ENCODE results near the gene GOLGA2. TPM values are rescaled to one million over a fixed set of nuclear protein-coding genes. Genes with fewer than 3 reads are reported as not detected.
A peak's percentile ranks its signal among the peaks of the same experiment; 100 is the strongest.

Gene GOLGA2
- total RNA-seq, 1 donor from 2014 or later: 54.8 TPM

DNA sequence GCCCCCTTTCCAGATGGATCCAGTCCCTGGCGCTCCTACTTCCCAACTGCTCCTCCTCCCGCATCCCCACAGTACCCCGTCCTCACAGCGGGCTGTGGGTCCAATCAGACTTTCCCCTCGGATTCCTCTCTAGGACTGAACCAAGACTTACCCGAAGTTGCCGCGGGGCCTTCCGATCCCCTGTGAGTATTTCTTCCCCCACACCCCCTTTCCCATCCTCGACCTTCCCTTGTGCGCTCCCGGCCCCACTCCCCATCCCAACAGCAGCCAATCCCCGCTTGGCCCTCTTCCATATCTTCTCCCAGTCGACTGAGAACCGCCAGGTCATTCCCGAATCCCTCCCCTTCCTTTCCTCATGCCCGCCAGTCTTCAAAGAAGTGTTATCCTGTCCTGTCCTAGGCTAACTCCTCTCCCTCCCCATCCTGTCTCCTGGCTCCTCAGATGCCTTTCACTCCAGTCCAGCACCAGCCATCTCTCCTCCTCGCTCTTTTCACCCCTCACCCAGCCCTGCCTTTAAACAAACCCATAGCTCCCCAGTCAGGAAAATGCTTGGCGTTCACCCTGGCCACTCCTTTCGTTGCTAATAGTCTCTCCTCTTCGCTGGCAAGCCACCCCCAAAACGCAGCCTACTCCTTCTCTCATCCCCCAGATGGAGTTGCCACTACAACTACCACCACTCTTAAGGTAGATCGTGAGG is 915 bp upstream of the GOLGA2 start:
- TF ChIP-seq, protein P1, sequence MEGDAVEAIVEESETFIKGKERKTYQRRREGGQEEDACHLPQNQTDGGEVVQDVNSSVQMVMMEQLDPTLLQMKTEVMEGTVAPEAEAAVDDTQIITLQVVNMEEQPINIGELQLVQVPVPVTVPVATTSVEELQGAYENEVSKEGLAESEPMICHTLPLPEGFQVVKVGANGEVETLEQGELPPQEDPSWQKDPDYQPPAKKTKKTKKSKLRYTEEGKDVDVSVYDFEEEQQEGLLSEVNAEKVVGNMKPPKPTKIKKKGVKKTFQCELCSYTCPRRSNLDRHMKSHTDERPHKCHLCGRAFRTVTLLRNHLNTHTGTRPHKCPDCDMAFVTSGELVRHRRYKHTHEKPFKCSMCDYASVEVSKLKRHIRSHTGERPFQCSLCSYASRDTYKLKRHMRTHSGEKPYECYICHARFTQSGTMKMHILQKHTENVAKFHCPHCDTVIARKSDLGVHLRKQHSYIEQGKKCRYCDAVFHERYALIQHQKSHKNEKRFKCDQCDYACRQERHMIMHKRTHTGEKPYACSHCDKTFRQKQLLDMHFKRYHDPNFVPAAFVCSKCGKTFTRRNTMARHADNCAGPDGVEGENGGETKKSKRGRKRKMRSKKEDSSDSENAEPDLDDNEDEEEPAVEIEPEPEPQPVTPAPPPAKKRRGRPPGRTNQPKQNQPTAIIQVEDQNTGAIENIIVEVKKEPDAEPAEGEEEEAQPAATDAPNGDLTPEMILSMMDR (IDR thresholded peaks at IDR 0.05; ENCODE audit: insufficient read depth, low read length, severe bottlenecking): no peak
- peak overlapping the region; percentile 91 for H3K4me3 ChIP-seq (ENCODE audit: low read depth, low read length)
- peaks cover 2% of the 10 kb centered on the region for H3K36me3 ChIP-seq (ENCODE audit: control insufficient read depth, insufficient read depth, low read length)
- FAIRE-seq: no peak
- peak; percentile 21 for DNase-seq (ENCODE audit: low read depth)
- H3K27me3 ChIP-seq (ENCODE audit: control insufficient read depth, insufficient read depth, low read length): no peaks in the 10 kb centered on the region

- Histone ChIP-seq H3K27me3 (ENCODE audit: control insufficient read depth, insufficient read depth, low read length) (no peaks in the 10 kb centered on the region), H3K36me3 (ENCODE audit: control insufficient read depth, insufficient read depth, low read length) (peaks cover 2% of the 10 kb centered on the region), H3K4me3 (ENCODE audit: low read depth, low read length) (peak within 1 kb of the TSS; percentile 91)
- TF ChIP-seq, protein P1 (IDR thresholded peaks at IDR 0.05; ENCODE audit: insufficient read depth, low read length, severe bottlenecking): no peak
- FAIRE-seq (no peak), DNase-seq (ENCODE audit: low read depth) (peak; percentile 96)
Measured at GRCh38 chr9:128276008-128276573, 284 bp upstream of the GOLGA2 start, which contains the start of gene SWI5. TSS of gene SWI5 (plus strand) at chr9:128276276.

DNA sequence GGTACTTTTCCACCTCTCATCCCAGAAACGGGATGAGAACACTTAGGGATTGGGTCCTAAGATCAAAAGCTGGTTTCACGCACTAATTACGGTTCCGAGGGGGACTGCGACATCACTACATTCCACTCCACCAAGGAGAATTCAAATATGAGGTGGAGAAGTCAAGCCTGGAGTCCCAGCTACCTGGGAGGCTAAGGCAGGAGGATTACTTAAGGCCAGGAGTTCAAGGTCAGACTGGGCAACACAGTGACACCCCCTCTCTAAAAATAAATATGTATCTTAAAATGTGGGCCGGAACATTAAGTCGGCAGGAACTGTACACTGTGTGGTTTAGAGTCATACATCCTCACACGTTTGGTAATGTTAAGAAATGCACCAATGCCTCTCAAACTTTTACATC is 1.6 kb downstream of the GOLGA2 start:
- Histone ChIP-seq H3K4me3 (ENCODE audit: low read depth, low read length) (no peak overlapping the region), H3K36me3 (ENCODE audit: control insufficient read depth, insufficient read depth, low read length) (peaks cover 5% of the 10 kb centered on the region), H3K27me3 (ENCODE audit: control insufficient read depth, insufficient read depth, low read length) (no peaks in the 10 kb centered on the region)
- FAIRE-seq: no peak
- no peak for DNase-seq (ENCODE audit: low read depth)
- TF ChIP-seq, protein P1 (IDR thresholded peaks at IDR 0.05; ENCODE audit: insufficient read depth, low read length, severe bottlenecking): no peak

- TF ChIP-seq, protein P1 (IDR thresholded peaks at IDR 0.05; ENCODE audit: insufficient read depth, low read length, severe bottlenecking): no peak
- H3K4me3 ChIP-seq (ENCODE audit: low read depth, low read length): no peak overlapping the region
- DNase-seq (ENCODE audit: low read depth) (no peak), FAIRE-seq (no peak)
- H3K27me3 ChIP-seq (ENCODE audit: control insufficient read depth, insufficient read depth, low read length): no peaks in the 10 kb centered on the region
- peaks cover 8% of the 10 kb centered on the region for H3K36me3 ChIP-seq (ENCODE audit: control insufficient read depth, insufficient read depth, low read length)
Measured at GRCh38 chr9:128271512-128271911, 4.3 kb downstream of the GOLGA2 start.

GRCh38 chr9:128271112-128271511 is 4.7 kb downstream of the GOLGA2 start:
- H3K27me3 ChIP-seq (ENCODE audit: control insufficient read depth, insufficient read depth, low read length): no peaks in the 10 kb centered on the region
- H3K36me3 ChIP-seq (ENCODE audit: control insufficient read depth, insufficient read depth, low read length): peaks cover 8% of the 10 kb centered on the region
- FAIRE-seq (no peak), DNase-seq (ENCODE audit: low read depth) (peak; percentile 89)
- H3K4me3 ChIP-seq (ENCODE audit: low read depth, low read length): no peak overlapping the region
- TF ChIP-seq, protein P1 (IDR thresholded peaks at IDR 0.05; ENCODE audit: insufficient read depth, low read length, severe bottlenecking): peak; percentile 13

Measured in bronchial epithelial cell (primary cell).